Mesenteric fat pad (tissue), 1 donor: ENCODE measurements around the gene ITSN1. TPM values are rescaled to one million over a fixed set of nuclear protein-coding genes. Genes with fewer than 3 reads are reported as not detected.
"Not testable (repeated sequence)": the region's sequence is repeated elsewhere in the genome, so short reads cannot be mapped to it uniquely, and the experiment has no call there.

Experiments used
- DNase-seq: peaks from one replicate; pipeline ENCODE4 v3.0.0-alpha.2; 2020; ENCODE audit warnings: low spot score
- total RNA-seq: library from RNA; stranded (reverse); fragmentation: NEBNext Ultra II Directional; extraction: Animal tissue kit (Norgen Biotek cat#: 25700); gene quantifications from one replicate; pipeline ENCODE4 v1.2.1, GENCODE V29; 2021
- donor health status: DM: yes; HTN: yes; CAD: no.

ITSN1 gene
- total RNA-seq, 1 donor from 2014 or later: 268 TPM

- DNase-seq: no peak
Observed at GRCh38 chr21:33763582-33763899, 121.2 kb downstream of the ITSN1 start.

- DNase-seq: no peak
Observed at GRCh38 chr21:33767236-33767635, 124.9 kb downstream of the ITSN1 start.

- no peak for DNase-seq
Observed at GRCh38 chr21:33767960-33768359, 125.7 kb downstream of the ITSN1 start.

GRCh38 chr21:33769057-33769456 lies 126.8 kb downstream of the ITSN1 start:
- no peak for DNase-seq

- DNase-seq: no peak
Observed at GRCh38 chr21:33770542-33770941, 128.2 kb downstream of the ITSN1 start.

GRCh38 chr21:33771976-33772375 lies 129.7 kb downstream of the ITSN1 start:
- no peak for DNase-seq

GRCh38 chr21:33774551-33774950 lies 132.2 kb downstream of the ITSN1 start:
- DNase-seq: no peak

GRCh38 chr21:33775100-33775828 lies 133.0 kb downstream of the ITSN1 start:
- no peak for DNase-seq

- DNase-seq: no peak
Observed at GRCh38 chr21:33780631-33781030, 138.3 kb downstream of the ITSN1 start.

GRCh38 chr21:33781121-33781520 lies 138.8 kb downstream of the ITSN1 start:
- DNase-seq: no peak

- no peak for DNase-seq
Observed at GRCh38 chr21:33783187-33783979, 141.1 kb downstream of the ITSN1 start.

GRCh38 chr21:33787431-33787830 lies 145.1 kb downstream of the ITSN1 start:
- DNase-seq: no peak

- DNase-seq: not testable (repeated sequence)
Observed at GRCh38 chr21:33788438-33788837, 146.1 kb downstream of the ITSN1 start.

GRCh38 chr21:33789697-33790096 lies 147.4 kb downstream of the ITSN1 start:
- no peak for DNase-seq

- DNase-seq: no peak
Observed at GRCh38 chr21:33791073-33791472, 148.8 kb downstream of the ITSN1 start.

- no peak for DNase-seq
Observed at GRCh38 chr21:33794596-33794995, 152.3 kb downstream of the ITSN1 start.

- DNase-seq: no peak
Observed at GRCh38 chr21:33797565-33797964, 155.3 kb downstream of the ITSN1 start.

GRCh38 chr21:33799378-33800090 lies 157.2 kb downstream of the ITSN1 start:
- no peak for DNase-seq

GRCh38 chr21:33800753-33801423 lies 158.6 kb downstream of the ITSN1 start:
- no peak for DNase-seq

- DNase-seq: no peak
Observed at GRCh38 chr21:33801424-33802405, 159.4 kb downstream of the ITSN1 start.
